C4-2B (cell line): ENCODE data around the gene MACROD1.

Source experiments
- ZFX ChIP-seq: fragments of 450-650 bp; IDR thresholded peaks from 2 replicates; pipeline ENCODE4 v1.6.1; 2017
- TF ChIP-seq, protein P1 (sequence below): fragments of 450-650 bp; conservative IDR thresholded peaks from 2 replicates; pipeline ENCODE4 v1.5.1; 2017; ENCODE audit warnings: mild to moderate bottlenecking

DNA sequence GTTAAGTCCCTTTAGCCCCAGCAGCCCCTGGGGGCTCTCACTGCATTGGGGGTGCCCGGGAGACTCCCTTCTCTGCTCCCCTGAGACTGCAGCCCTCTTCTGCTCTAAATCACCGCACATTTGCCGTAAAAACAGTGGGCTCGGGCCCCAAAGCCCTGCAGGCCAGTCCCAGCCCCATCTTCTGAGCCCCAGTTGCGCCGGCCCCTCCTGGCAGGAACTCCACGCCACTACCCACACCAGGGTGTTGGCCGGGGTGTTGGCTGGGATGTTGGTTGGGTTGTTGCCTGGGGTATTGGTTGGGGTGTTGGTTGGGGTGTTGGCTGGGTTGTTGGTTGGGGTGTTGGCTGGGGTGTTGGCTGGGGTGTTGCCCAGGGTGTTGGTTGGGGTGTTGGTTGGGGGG, 156.2 kb downstream of the MACROD1 start:
- TF ChIP-seq, protein P1, sequence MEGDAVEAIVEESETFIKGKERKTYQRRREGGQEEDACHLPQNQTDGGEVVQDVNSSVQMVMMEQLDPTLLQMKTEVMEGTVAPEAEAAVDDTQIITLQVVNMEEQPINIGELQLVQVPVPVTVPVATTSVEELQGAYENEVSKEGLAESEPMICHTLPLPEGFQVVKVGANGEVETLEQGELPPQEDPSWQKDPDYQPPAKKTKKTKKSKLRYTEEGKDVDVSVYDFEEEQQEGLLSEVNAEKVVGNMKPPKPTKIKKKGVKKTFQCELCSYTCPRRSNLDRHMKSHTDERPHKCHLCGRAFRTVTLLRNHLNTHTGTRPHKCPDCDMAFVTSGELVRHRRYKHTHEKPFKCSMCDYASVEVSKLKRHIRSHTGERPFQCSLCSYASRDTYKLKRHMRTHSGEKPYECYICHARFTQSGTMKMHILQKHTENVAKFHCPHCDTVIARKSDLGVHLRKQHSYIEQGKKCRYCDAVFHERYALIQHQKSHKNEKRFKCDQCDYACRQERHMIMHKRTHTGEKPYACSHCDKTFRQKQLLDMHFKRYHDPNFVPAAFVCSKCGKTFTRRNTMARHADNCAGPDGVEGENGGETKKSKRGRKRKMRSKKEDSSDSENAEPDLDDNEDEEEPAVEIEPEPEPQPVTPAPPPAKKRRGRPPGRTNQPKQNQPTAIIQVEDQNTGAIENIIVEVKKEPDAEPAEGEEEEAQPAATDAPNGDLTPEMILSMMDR = no peak
- TF ChIP-seq ZFX = no peak
